ENCODE data around the gene CYB561D2. TPM values are rescaled to one million over a fixed set of nuclear protein-coding genes. Genes with fewer than 3 reads are reported as not detected.
A peak's percentile ranks its signal among the peaks of the same experiment; 100 is the strongest.

The CYB561D2 gene
- total and polyA plus RNA-seq, 2 donors (not counting 1 experiment from before 2014, with no cell fraction given), result 39.5 to 78.9 TPM

GRCh38 chr3:50354186-50354764 is 3.6 kb downstream of the CYB561D2 start:
- peak overlapping the region; percentile 11 for H3K27ac Mint-ChIP-seq
- Histone ChIP-seq H3K4me1 (ENCODE audit: control insufficient read depth in 2 of 2, insufficient read depth in 2 of 2, low read length in 2 of 2) (peaks cover 47 to 56% of the 10 kb centered on the region in 2 donors), H3K4me2 (replicated peaks; ENCODE audit: low read depth, low read length, poor library complexity, severe bottlenecking) (no peak overlapping the region), H3K27ac (ENCODE audit: low read length in 2 of 2) (no peak overlapping the region), H4K20me1 (ENCODE audit: control insufficient read depth, insufficient read depth, low read length, poor library complexity, severe bottlenecking) (peaks cover 84% of the 10 kb centered on the region), H3K9me3 (ENCODE audit: control extremely low read depth in 1 of 3, control insufficient read depth in 2 of 3, insufficient read depth in 1 of 3, low read length in 2 of 3) (no peaks in the 10 kb centered on the region), H3K4me3 (ENCODE audit: control extremely low read depth in 1 of 5, extremely low read depth in 1 of 5, insufficient read depth in 1 of 5, low read depth in 2 of 5, low read length in 4 of 5) (no peak overlapping the region), H2AFZ (ENCODE audit: insufficient read depth, low read depth, low read length, poor library complexity, severe bottlenecking) (no peak overlapping the region), H3K79me2 (ENCODE audit: control insufficient read depth, insufficient read depth, low read length) (peaks cover 77% of the 10 kb centered on the region), H3K27me3 (replicated peaks in 1 of 4; ENCODE audit: control extremely low read depth in 1 of 4, control insufficient read depth in 3 of 4, insufficient read depth in 4 of 4, low read length in 3 of 4) (no peaks in the 10 kb centered on the region), H3K9ac (ENCODE audit: low read length) (no peak overlapping the region), H3K36me3 (replicated peaks in 1 of 2; ENCODE audit: control extremely low read depth in 1 of 2, control insufficient read depth in 1 of 2, extremely low read depth in 1 of 2, insufficient read depth in 2 of 2, low read length in 1 of 2) (peaks cover 5 to 47% of the 10 kb centered on the region in 2 experiments)
- no peaks in the 10 kb centered on the region for H3K9me3 Mint-ChIP-seq (ENCODE audit: insufficient read depth)
- H3K27me3 Mint-ChIP-seq, result no peaks in the 10 kb centered on the region
- ATAC-seq (ENCODE audit: low read depth) (no peak), DNase-seq (no peak)
- peaks cover 65% of the 10 kb centered on the region for H3K4me1 Mint-ChIP-seq
- WGBS (ENCODE audit: insufficient coverage), result 98% methylated on average over 5 of the region's 5 CpGs
- intact Hi-C loops (cut with micrococcal nuclease), result no loop called here
- no peak overlapping the region for H3K4me3 Mint-ChIP-seq
- TF ChIP-seq EZH2 (IDR thresholded peaks at IDR 0.05; ENCODE audit: borderline replicate concordance, insufficient read depth, low read depth, low read length, poor library complexity, severe bottlenecking) (no peak), CTCF (IDR thresholded peaks at IDR 0.05) (no peak)
- ChIA-PET CTCF (interaction anchor here (0.6 to 2.3 kb wide), 4 partner anchors 9 to 188 kb away, joined by 3 to 10 read pairs (median 6); no protein-coding TSS in a partner anchor), POLR2A (interaction anchor here (1.4 to 7.4 kb wide), 2 partner anchors 15 to 237 kb away, joined by 4 to 96 read pairs; partner anchors contain the start of gene RASSF1)

- intact Hi-C loops (cut with micrococcal nuclease), result no loop called here
- Histone ChIP-seq H4K20me1 (ENCODE audit: control insufficient read depth, insufficient read depth, low read length, poor library complexity, severe bottlenecking) (peaks cover 78% of the 10 kb centered on the region), H3K36me3 (replicated peaks in 1 of 2; ENCODE audit: control extremely low read depth in 1 of 2, control insufficient read depth in 1 of 2, extremely low read depth in 1 of 2, insufficient read depth in 2 of 2, low read length in 1 of 2) (peaks cover 5 to 47% of the 10 kb centered on the region in 2 experiments), H3K27ac (ENCODE audit: low read length in 2 of 2) (no peak overlapping the region), H2AFZ (ENCODE audit: insufficient read depth, low read depth, low read length, poor library complexity, severe bottlenecking) (no peak overlapping the region), H3K4me2 (replicated peaks; ENCODE audit: low read depth, low read length, poor library complexity, severe bottlenecking) (no peak overlapping the region), H3K9me3 (ENCODE audit: control extremely low read depth in 1 of 3, control insufficient read depth in 2 of 3, insufficient read depth in 1 of 3, low read length in 2 of 3) (no peaks in the 10 kb centered on the region), H3K4me1 (ENCODE audit: control insufficient read depth in 2 of 2, insufficient read depth in 2 of 2, low read length in 2 of 2) (peaks cover 41 to 54% of the 10 kb centered on the region in 2 donors), H3K9ac (ENCODE audit: low read length) (no peak overlapping the region), H3K79me2 (ENCODE audit: control insufficient read depth, insufficient read depth, low read length) (peaks cover 73% of the 10 kb centered on the region), H3K4me3 (ENCODE audit: control extremely low read depth in 1 of 5, extremely low read depth in 1 of 5, insufficient read depth in 1 of 5, low read depth in 2 of 5, low read length in 4 of 5) (no peak overlapping the region), H3K27me3 (replicated peaks in 1 of 4; ENCODE audit: control extremely low read depth in 1 of 4, control insufficient read depth in 3 of 4, insufficient read depth in 4 of 4, low read length in 3 of 4) (no peaks in the 10 kb centered on the region)
- Mint-ChIP-seq H3K4me1 (peaks cover 69% of the 10 kb centered on the region), H3K9me3 (ENCODE audit: insufficient read depth) (no peaks in the 10 kb centered on the region), H3K4me3 (no peak overlapping the region), H3K27ac (no peak overlapping the region), H3K27me3 (no peaks in the 10 kb centered on the region)
- WGBS (ENCODE audit: insufficient coverage), result 86% methylated on average over 6 of the region's 7 CpGs
- ChIA-PET CTCF (interaction anchor here (1.1 kb wide), 1 partner anchor 10 kb away, joined by 3 read pairs; no protein-coding TSS in a partner anchor), POLR2A (interaction anchor here (1.4 to 7.4 kb wide), 2 partner anchors 15 to 236 kb away, joined by 4 to 96 read pairs; partner anchors contain the start of gene RASSF1)
- TF ChIP-seq CTCF (IDR thresholded peaks at IDR 0.05) (no peak), EZH2 (IDR thresholded peaks at IDR 0.05; ENCODE audit: borderline replicate concordance, insufficient read depth, low read depth, low read length, poor library complexity, severe bottlenecking) (no peak)
- DNase-seq, result no peak
- ATAC-seq (ENCODE audit: low read depth), result no peak
These were observed 4.2 kb downstream of the CYB561D2 start for GRCh38 chr3:50354850-50355249.

All from B cell (primary cell).